RKO (cell line): ENCODE results near the gene TMEM151A.
A peak's percentile ranks its signal among the peaks of the same experiment; 100 is the strongest.
"Not testable (repeated sequence)": the region's sequence is repeated elsewhere in the genome, so short reads cannot be mapped to it uniquely, and the experiment has no call there.

Source experiments
- DNase-seq: peaks from one replicate; pipeline ENCODE4 v3.0.0-alpha.2; 2016; ENCODE audit warnings: low spot score

The TMEM151A gene

GRCh38 chr11:66267379-66268243, 24.1 kb upstream of the TMEM151A start:
- peak; percentile 82 for DNase-seq

GRCh38 chr11:66268244-66268951, 23.3 kb upstream of the TMEM151A start, which contains the start of gene RAB1B:
Gene RAB1B (plus strand): TSS chr11:66268639. CDS start chr11:66268680, 41 bp downstream.
- peak; percentile 99 for DNase-seq

DNA sequence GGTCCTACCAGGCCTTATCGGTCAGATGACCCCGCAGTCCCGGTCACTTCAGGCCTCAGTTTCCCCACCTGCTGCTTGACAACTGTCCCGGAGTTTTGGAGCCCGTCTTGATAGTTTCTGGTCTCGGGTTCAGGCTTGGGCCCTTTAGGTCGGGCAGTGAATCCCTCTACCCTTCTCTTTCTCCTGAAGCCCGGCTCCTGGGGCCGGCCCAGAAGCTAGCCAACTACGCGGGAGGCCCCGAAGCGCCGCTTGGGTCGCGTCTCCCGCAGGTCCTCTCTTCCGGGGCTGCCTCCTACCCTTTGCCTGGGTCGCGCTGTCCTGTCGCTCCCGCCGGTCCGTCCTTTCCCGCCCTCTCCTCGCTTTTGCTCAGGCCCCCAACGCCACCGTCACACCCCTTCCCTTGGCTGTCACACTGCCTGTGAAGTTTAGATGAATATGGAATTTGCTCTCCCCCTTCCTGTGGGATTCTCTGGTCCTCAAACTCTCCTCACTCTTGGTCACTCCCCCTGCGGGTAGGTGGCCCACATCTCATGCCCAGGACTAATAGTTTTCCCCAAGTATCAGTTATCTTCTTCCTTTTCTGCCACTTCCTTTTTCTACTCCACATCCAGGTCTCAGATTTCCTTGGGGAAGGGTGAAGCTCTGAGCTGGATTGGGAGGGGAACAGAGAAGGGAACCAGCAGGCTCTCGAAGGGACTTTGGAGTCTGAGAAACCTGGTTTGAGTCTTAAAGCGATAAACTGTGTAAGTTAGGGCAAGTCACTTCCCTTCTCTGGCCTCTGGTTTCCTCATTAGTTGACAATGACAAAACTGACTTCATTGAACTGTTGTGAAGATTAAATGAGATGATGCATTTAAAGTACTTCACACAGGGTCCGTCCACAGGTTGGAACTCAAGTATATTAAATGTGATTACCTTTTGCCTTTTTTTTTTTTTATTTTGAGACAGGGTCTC, 22.5 kb upstream of the TMEM151A start:
- DNase-seq, result peak; percentile 69

DNA sequence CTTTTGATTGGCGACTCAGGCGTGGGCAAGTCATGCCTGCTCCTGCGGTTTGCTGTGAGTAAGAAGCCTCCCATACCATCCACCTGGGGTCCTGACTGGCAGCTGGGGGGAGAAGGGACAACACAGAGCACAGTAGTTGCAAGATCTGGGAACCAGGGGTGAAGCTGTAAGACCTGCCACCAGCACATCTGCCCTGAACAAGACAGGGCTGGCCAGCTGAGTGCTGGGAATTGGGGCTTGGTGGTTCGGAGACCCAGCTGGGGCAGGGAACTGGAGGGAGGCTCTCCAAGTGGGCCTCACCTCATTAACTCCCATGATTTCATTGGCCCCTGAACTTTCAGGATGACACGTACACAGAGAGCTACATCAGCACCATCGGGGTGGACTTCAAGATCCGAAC, 19.9 kb upstream of the TMEM151A start:
- DNase-seq, result no peak

DNA sequence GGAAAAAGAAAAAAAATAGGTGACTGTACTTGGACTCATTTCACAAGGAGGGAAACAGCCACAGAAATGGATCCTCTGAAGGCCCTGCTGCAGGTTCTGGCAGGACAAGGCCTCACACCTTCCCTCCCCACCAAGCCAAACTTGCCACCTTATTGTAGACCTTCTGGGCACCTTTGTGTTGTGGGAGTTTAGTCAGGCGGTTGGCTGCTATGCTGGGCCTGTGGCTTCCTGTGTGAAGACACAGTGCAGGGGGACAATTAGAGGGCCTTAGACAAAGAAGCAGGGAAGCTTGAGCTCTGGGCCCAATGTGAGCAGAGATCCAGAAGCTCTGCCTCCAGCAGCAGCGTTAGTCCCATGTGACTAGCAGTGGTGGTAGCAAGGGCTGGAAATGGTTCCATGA, 19.1 kb upstream of the TMEM151A start:
- no peak for DNase-seq

GRCh38 chr11:66274219-66274618, 17.5 kb upstream of the TMEM151A start:
- DNase-seq, result no peak

- DNase-seq, result no peak
These were observed 16.3 kb upstream of the TMEM151A start for GRCh38 chr11:66275396-66275795.

- no peak for DNase-seq
These were observed 15.6 kb upstream of the TMEM151A start for GRCh38 chr11:66275984-66276612.

DNA sequence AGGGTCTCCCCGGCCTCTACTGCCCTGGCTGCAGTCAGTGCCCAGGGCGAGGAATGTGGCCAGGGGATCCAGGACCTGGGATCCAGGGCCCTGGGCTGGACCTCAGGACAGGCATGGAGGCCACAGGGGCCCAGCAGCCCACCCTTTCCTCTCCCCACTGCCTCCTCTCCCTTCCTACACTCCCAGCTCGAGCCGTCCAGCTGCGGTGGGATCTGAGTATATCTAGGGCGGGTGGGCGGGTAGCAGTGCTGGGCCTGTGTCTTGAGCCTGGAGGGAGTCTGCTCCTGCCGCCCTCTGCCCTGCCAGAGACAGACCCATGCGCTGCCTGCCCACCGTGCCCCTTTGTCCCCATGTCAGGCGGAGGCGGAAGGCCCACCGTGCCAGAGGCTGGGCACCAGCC, 15.1 kb upstream of the TMEM151A start:
- DNase-seq, result not testable (repeated sequence)

- DNase-seq, result not testable (repeated sequence)
These were observed 14.6 kb upstream of the TMEM151A start for GRCh38 chr11:66277064-66277463.

- DNase-seq, result no peak
These were observed 14.0 kb upstream of the TMEM151A start, which contains the start of gene CNIH2 for GRCh38 chr11:66277471-66278362. Gene CNIH2 (plus strand): TSS chr11:66278175. CDS start chr11:66278457, 282 bp downstream.

DNA sequence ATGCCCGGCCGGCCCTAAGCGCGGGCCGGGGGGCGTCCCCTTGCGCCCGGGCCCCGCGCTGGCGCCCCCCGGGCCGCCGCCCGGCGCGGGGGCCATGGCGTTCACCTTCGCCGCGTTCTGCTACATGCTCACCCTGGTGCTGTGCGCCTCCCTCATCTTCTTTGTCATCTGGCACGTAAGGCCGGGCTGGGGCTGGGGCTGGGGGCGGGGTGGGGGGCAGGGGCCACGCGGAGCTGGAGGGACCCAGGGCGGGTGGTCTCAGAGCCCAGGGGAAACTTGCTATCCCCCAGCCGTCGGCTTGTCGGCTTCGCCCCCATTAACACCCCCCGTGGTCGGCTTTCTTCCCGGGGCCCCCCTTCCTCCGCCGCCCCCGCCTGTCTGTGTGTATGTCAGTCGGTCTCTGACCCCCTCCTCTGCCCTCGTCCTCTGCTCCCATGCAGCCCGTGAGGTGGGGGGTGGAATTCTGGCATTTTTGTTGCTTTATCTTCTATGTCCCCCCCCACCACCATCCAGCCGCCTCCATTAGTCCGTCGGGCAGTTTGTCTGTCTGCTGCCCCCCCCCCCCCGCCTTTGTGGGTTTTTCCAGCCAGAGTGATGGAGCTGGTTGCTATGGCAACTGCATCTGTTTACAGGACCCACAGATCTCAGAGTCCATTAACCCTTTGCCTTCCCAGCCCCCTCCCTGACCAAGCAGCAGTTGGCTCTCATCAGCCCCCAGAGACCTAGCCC, 13.2 kb upstream of the TMEM151A start:
- DNase-seq, result no peak

DNA sequence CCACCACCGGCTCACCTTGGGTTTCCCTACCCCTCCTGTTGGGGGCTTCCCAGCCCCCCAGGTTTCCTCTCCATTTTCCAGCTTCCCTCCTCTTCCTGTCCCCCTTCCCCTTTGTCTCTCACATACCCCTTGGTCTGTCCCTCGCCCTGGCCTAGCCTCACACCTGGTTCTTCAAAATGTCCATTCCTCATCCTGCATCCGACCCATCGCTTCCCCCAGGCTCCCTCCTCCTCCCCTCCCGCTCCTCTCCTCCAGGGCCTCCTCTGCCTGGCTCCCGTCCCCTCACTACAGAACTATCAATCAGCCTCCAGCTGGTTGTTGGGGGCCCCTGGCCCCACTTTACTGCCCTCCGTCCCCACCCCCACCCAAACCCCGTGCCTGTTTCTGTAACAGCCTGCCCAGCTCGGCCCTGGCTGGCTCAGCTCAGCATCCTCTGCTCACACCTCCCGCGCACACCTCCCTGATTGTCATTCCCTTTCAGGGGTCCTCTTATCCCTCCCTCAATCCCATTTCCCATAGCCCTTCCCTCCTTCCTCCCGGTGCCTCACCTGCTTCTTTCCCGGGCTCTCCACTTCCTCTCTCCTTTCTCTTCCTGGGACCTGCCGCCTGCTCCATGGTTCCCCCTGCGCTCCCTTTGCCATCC, 12.5 kb upstream of the TMEM151A start:
- DNase-seq, result no peak

DNA sequence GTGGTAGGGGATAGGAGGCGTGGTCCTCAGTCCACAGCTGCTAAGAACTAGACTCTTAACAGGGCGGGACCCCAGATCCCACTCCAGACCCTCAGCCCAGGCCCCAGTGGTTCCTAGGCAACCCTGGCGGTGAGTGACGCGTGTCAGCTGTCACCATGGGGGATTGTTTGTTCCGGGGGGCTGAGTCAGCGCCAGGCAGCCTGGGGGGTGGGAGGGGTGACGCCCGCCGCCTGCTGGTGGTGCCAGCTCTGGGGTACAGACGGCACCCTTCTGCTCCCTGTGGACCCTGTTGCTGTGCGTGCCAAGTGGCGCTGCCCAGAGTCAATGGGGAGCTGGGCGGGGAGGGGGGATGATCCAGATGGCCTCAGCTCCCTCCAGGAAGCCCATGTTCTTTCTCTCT, 11.3 kb upstream of the TMEM151A start:
- no peak for DNase-seq

DNA sequence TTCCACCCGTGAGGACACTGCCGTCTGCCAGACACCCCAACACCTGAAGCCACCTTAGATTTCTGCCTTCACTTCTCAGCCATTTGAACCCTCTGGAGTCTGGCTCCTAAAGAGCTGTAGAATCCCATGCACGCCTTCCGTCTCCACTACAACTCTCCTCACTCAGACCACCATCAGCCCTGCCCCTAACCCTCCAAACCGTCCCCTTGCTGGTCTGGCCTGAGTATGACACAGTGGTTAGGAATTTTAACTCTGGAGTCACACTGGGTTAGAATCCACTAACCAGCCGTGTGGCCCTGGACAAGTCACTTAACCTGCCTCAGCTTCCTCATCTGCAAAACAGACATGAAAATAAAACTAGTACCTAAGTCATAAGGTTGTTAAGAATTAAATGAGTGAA, 10.7 kb upstream of the TMEM151A start:
- DNase-seq, result no peak

GRCh38 chr11:66281776-66282467, 9.8 kb upstream of the TMEM151A start:
- DNase-seq, result no peak

GRCh38 chr11:66282468-66283455, 8.9 kb upstream of the TMEM151A start:
- peak; percentile 96 for DNase-seq
